ENCODE results near the gene NCBP1.
A peak's percentile ranks its signal among the peaks of the same experiment; 100 is the strongest.
"Not testable (repeated sequence)": the region's sequence is repeated elsewhere in the genome, so short reads cannot be mapped to it uniquely, and the experiment has no call there.

Gene NCBP1

GRCh38 chr9:97632985-97633858 lies at the start of gene NCBP1, which contains the start of gene TSTD2:
TSS of gene NCBP1 (plus strand) at chr9:97633821. CDS start at chr9:97633882, 61 bp downstream.
TSS of gene TSTD2 (minus strand) at chr9:97633368. CDS start at chr9:97627562, 5,806 bp downstream.
- H3K4me3 ChIP-seq (ENCODE audit: low read depth, low read length): peak within 1 kb of the TSS; percentile 77
- in situ Hi-C loops (cut with HindIII; ENCODE audit: low sequenced_read_pairs): no loop called here
- peak; percentile 99 for DNase-seq (ENCODE audit: low read depth, low spot score)
- TF ChIP-seq CTCF (IDR thresholded peaks at IDR 0.05; ENCODE audit: low read depth, low read length): no peak

- in situ Hi-C loops (cut with HindIII; ENCODE audit: low sequenced_read_pairs); H3K4me3 ChIP-seq (ENCODE audit: low read depth, low read length); DNase-seq (ENCODE audit: low read depth, low spot score): not testable (repeated sequence)
These were observed 48.8 kb upstream of the NCBP1 start for GRCh38 chr9:97584778-97585177.

GRCh38 chr9:97586909-97587308 lies 46.7 kb upstream of the NCBP1 start:
- H3K4me3 ChIP-seq (ENCODE audit: low read depth, low read length); DNase-seq (ENCODE audit: low read depth, low spot score); in situ Hi-C loops (cut with HindIII; ENCODE audit: low sequenced_read_pairs): not testable (repeated sequence)

GRCh38 chr9:97591535-97591934 lies 42.1 kb upstream of the NCBP1 start:
- H3K4me3 ChIP-seq (ENCODE audit: low read depth, low read length): no peak overlapping the region
- no peak for DNase-seq (ENCODE audit: low read depth, low spot score)
- no peak for TF ChIP-seq CTCF (IDR thresholded peaks at IDR 0.05; ENCODE audit: low read depth, low read length)
- in situ Hi-C loops (cut with HindIII; ENCODE audit: low sequenced_read_pairs): no loop called here

GRCh38 chr9:97592126-97592525 lies 41.5 kb upstream of the NCBP1 start:
- in situ Hi-C loops (cut with HindIII; ENCODE audit: low sequenced_read_pairs): no loop called here
- TF ChIP-seq CTCF (IDR thresholded peaks at IDR 0.05; ENCODE audit: low read depth, low read length): no peak
- no peak overlapping the region for H3K4me3 ChIP-seq (ENCODE audit: low read depth, low read length)
- no peak for DNase-seq (ENCODE audit: low read depth, low spot score)

GRCh38 chr9:97593960-97594359 lies 39.7 kb upstream of the NCBP1 start:
- no peak overlapping the region for H3K4me3 ChIP-seq (ENCODE audit: low read depth, low read length)
- no peak for TF ChIP-seq CTCF (IDR thresholded peaks at IDR 0.05; ENCODE audit: low read depth, low read length)
- in situ Hi-C loops (cut with HindIII; ENCODE audit: low sequenced_read_pairs): no loop called here
- no peak for DNase-seq (ENCODE audit: low read depth, low spot score)

- no peak overlapping the region for H3K4me3 ChIP-seq (ENCODE audit: low read depth, low read length)
- DNase-seq (ENCODE audit: low read depth, low spot score): no peak
- in situ Hi-C loops (cut with HindIII; ENCODE audit: low sequenced_read_pairs): no loop called here
- no peak for TF ChIP-seq CTCF (IDR thresholded peaks at IDR 0.05; ENCODE audit: low read depth, low read length)
These were observed 39.2 kb upstream of the NCBP1 start for GRCh38 chr9:97594381-97594921.

All from astrocyte of the spinal cord (primary cell).